ENCODE measurements around the gene ZDHHC12. TPM values are rescaled to one million over a fixed set of nuclear protein-coding genes. Genes with fewer than 3 reads are reported as not detected.
A peak's percentile ranks its signal among the peaks of the same experiment; 100 is the strongest.

The ZDHHC12 gene
- total RNA-seq, 1 experiment from 2014 or later: 29.3 TPM

- Histone ChIP-seq H3K4me1 (ENCODE audit: low read length) (peaks cover 55% of the 10 kb centered on the region), H3K9me3 (ENCODE audit: low read length) (no peaks in the 10 kb centered on the region), H2AFZ (ENCODE audit: low read length) (no peak overlapping the region), H4K20me1 (ENCODE audit: insufficient read depth, low read depth, low read length) (peaks cover 6% of the 10 kb centered on the region; the same call in 1 of the 2 replicates), H3K27ac (ENCODE audit: low read length) (peak overlapping the region; percentile 95), H3K27me3 (ENCODE audit: low read length) (no peaks in the 10 kb centered on the region), H3K36me3 (ENCODE audit: insufficient read depth, low read length) (peaks cover 6% of the 10 kb centered on the region), H3K4me3 (ENCODE audit: low read length) (peak overlapping the region; percentile 82), H3K9ac (ENCODE audit: low read length) (peak overlapping the region; percentile 97), H3K4me2 (ENCODE audit: low read depth, low read length, poor library complexity, severe bottlenecking) (peak overlapping the region; percentile 94), H3K9me2 (replicated peaks; ENCODE audit: insufficient read depth, low read length) (no peaks in the 10 kb centered on the region), H3K79me2 (ENCODE audit: low read length) (peaks cover 78% of the 10 kb centered on the region)
- no peak for DNase-seq
These were observed 39.9 kb downstream of the ZDHHC12 start for GRCh38 chr9:128684065-128684324.

- H3K9me2 ChIP-seq (replicated peaks; ENCODE audit: insufficient read depth, low read length): no peaks in the 10 kb centered on the region
- H3K4me1 ChIP-seq (ENCODE audit: low read length): peaks cover 53% of the 10 kb centered on the region
- H3K4me2 ChIP-seq (ENCODE audit: low read depth, low read length, poor library complexity, severe bottlenecking): peak overlapping the region; percentile 94
- H3K27ac ChIP-seq (ENCODE audit: low read length): peak overlapping the region; percentile 95
- peaks cover 6% of the 10 kb centered on the region for H3K36me3 ChIP-seq (ENCODE audit: insufficient read depth, low read length)
- H3K9me3 ChIP-seq (ENCODE audit: low read length): no peaks in the 10 kb centered on the region
- peaks cover 76% of the 10 kb centered on the region for H3K79me2 ChIP-seq (ENCODE audit: low read length)
- peak overlapping the region; percentile 82 for H3K4me3 ChIP-seq (ENCODE audit: low read length)
- no peaks in the 10 kb centered on the region for H3K27me3 ChIP-seq (ENCODE audit: low read length)
- peaks cover 6% of the 10 kb centered on the region; the same call in 1 of the 2 replicates for H4K20me1 ChIP-seq (ENCODE audit: insufficient read depth, low read depth, low read length)
- peak overlapping the region; percentile 97 for H3K9ac ChIP-seq (ENCODE audit: low read length)
- H2AFZ ChIP-seq (ENCODE audit: low read length): no peak overlapping the region
- peak; percentile 93 for DNase-seq
These were observed 40.4 kb downstream of the ZDHHC12 start for GRCh38 chr9:128683340-128684064.

GRCh38 chr9:128677794-128678193, 46.1 kb downstream of the ZDHHC12 start:
- Histone ChIP-seq H3K9ac (ENCODE audit: low read length) (no peak overlapping the region), H3K9me3 (ENCODE audit: low read length) (no peaks in the 10 kb centered on the region), H3K27ac (ENCODE audit: low read length) (no peak overlapping the region), H3K4me1 (ENCODE audit: low read length) (peaks cover 5% of the 10 kb centered on the region), H4K20me1 (ENCODE audit: insufficient read depth, low read depth, low read length) (no peaks in the 10 kb centered on the region), H3K36me3 (ENCODE audit: insufficient read depth, low read length) (no peaks in the 10 kb centered on the region; the same call in 1 of the 2 replicates), H3K27me3 (ENCODE audit: low read length) (no peaks in the 10 kb centered on the region), H3K9me2 (replicated peaks; ENCODE audit: insufficient read depth, low read length) (no peaks in the 10 kb centered on the region), H3K4me2 (ENCODE audit: low read depth, low read length, poor library complexity, severe bottlenecking) (no peak overlapping the region), H3K4me3 (ENCODE audit: low read length) (no peak overlapping the region), H3K79me2 (ENCODE audit: low read length) (peaks cover 22% of the 10 kb centered on the region), H2AFZ (ENCODE audit: low read length) (no peak overlapping the region)
- DNase-seq: no peak

- Histone ChIP-seq H3K36me3 (ENCODE audit: insufficient read depth, low read length) (no peaks in the 10 kb centered on the region; the same call in 1 of the 2 replicates), H3K4me2 (ENCODE audit: low read depth, low read length, poor library complexity, severe bottlenecking) (no peak overlapping the region), H3K27me3 (ENCODE audit: low read length) (no peaks in the 10 kb centered on the region), H3K79me2 (ENCODE audit: low read length) (0 out of 2 replicates have a peak, but pooled peaks cover 10% of the 10 kb centered on the region), H3K4me3 (ENCODE audit: low read length) (no peak overlapping the region), H3K9me3 (ENCODE audit: low read length) (no peaks in the 10 kb centered on the region), H3K9me2 (replicated peaks; ENCODE audit: insufficient read depth, low read length) (no peaks in the 10 kb centered on the region), H2AFZ (ENCODE audit: low read length) (no peak overlapping the region), H3K9ac (ENCODE audit: low read length) (no peak overlapping the region), H4K20me1 (ENCODE audit: insufficient read depth, low read depth, low read length) (no peaks in the 10 kb centered on the region), H3K27ac (ENCODE audit: low read length) (no peak overlapping the region), H3K4me1 (ENCODE audit: low read length) (no peaks in the 10 kb centered on the region)
- no peak for DNase-seq
These were observed 48.5 kb downstream of the ZDHHC12 start for GRCh38 chr9:128675382-128675781.

Small RNAs within 50 kb of the gene (small RNA-seq; reads per million reads assigned to genes)
- gene RF00017 (not detected), gene RN7SL560P (not detected)

Other genes starting within 250 kb of the ZDHHC12 start
- 26.5 and 32.7 TPM in 2 replicates for gene GLE1, start 219.4 kb downstream of the ZDHHC12 start, total RNA-seq (2014; rRNA removed; shearing (Covaris generic); ENCODE audit: low replicate concordance)
- gene SPTAN1, start 171.5 kb downstream of the ZDHHC12 start, total RNA-seq (2014; rRNA removed; shearing (Covaris generic); ENCODE audit: low replicate concordance): 167 and 189 TPM in 2 replicates
- gene DYNC2I2, start 67.3 kb downstream of the ZDHHC12 start, total RNA-seq (2014; rRNA removed; shearing (Covaris generic); ENCODE audit: low replicate concordance): 38.9 and 73.2 TPM in 2 replicates
- 378 and 638 TPM in 2 replicates for gene SET, start 34.9 kb downstream of the ZDHHC12 start, total RNA-seq (2014; rRNA removed; shearing (Covaris generic); ENCODE audit: low replicate concordance)
- gene PKN3, start 21.6 kb downstream of the ZDHHC12 start, total RNA-seq (2014; rRNA removed; shearing (Covaris generic); ENCODE audit: low replicate concordance): 0.04 TPM in 1 of 2 replicates, not detected in the other
- 25.4 and 25.6 TPM in 2 replicates for gene ZER1, start 47.8 kb upstream of the ZDHHC12 start, total RNA-seq (2014; rRNA removed; shearing (Covaris generic); ENCODE audit: low replicate concordance)
- 6.7 and 9.5 TPM in 2 replicates for gene TBC1D13, start 63.1 kb upstream of the ZDHHC12 start, total RNA-seq (2014; rRNA removed; shearing (Covaris generic); ENCODE audit: low replicate concordance)
- gene ENDOG, start 94.4 kb upstream of the ZDHHC12 start, total RNA-seq (2014; rRNA removed; shearing (Covaris generic); ENCODE audit: low replicate concordance): 17.6 and 60.4 TPM in 2 replicates
- 28.6 and 42.5 TPM in 2 replicates for gene SPOUT1, start 105.7 kb upstream of the ZDHHC12 start, total RNA-seq (2014; rRNA removed; shearing (Covaris generic); ENCODE audit: low replicate concordance)
- 26.8 and 31.3 TPM in 2 replicates for gene KYAT1, start 157.8 kb upstream of the ZDHHC12 start, total RNA-seq (2014; rRNA removed; shearing (Covaris generic); ENCODE audit: low replicate concordance)
- 6.3 and 7.8 TPM in 2 replicates for gene LRRC8A, start 158.0 kb upstream of the ZDHHC12 start, total RNA-seq (2014; rRNA removed; shearing (Covaris generic); ENCODE audit: low replicate concordance)
- not detected in 2 replicates for gene PHYHD1, start 196.9 kb upstream of the ZDHHC12 start, total RNA-seq (2014; rRNA removed; shearing (Covaris generic); ENCODE audit: low replicate concordance)
- 6.1 and 10.7 TPM in 2 replicates for gene DOLK, start 223.5 kb upstream of the ZDHHC12 start, total RNA-seq (2014; rRNA removed; shearing (Covaris generic); ENCODE audit: low replicate concordance)
- 32.1 and 49.0 TPM in 2 replicates for gene NUP188, start 223.6 kb upstream of the ZDHHC12 start, total RNA-seq (2014; rRNA removed; shearing (Covaris generic); ENCODE audit: low replicate concordance)